Measurements from ENCODE around the gene PGBD5.

PGBD5 gene

GRCh38 chr1:230355128-230355527 lies 71.0 kb downstream of the PGBD5 start:
- Histone ChIP-seq H3K4me3 (ENCODE audit: low read length in 2 of 2) (no peak overlapping the region), H3K9me3 (ENCODE audit: control insufficient read depth in 2 of 2, low read length in 2 of 2) (no peaks in the 10 kb centered on the region), H3K36me3 (ENCODE audit: control insufficient read depth in 2 of 2, insufficient read depth in 2 of 2, low read length in 2 of 2) (no peaks in the 10 kb centered on the region), H3K9ac (ENCODE audit: low read depth in 1 of 2, low read length in 2 of 2) (no peak overlapping the region), H3K4me1 (ENCODE audit: control insufficient read depth in 2 of 2, insufficient read depth in 2 of 2, low read length in 2 of 2) (no peaks in the 10 kb centered on the region), H3K27me3 (ENCODE audit: control insufficient read depth in 2 of 2, insufficient read depth in 2 of 2, low read length in 2 of 2) (no peaks in the 10 kb centered on the region), H3K27ac (ENCODE audit: low read depth in 2 of 2, low read length in 2 of 2) (no peak overlapping the region)

- no peak overlapping the region for H3K4me3 ChIP-seq (ENCODE audit: low read length in 2 of 2)
- H3K4me1 ChIP-seq (ENCODE audit: control insufficient read depth in 2 of 2, insufficient read depth in 2 of 2, low read length in 2 of 2) = no peaks in the 10 kb centered on the region
- H3K27me3 ChIP-seq (ENCODE audit: control insufficient read depth in 2 of 2, insufficient read depth in 2 of 2, low read length in 2 of 2) = no peaks in the 10 kb centered on the region
- no peaks in the 10 kb centered on the region for H3K9me3 ChIP-seq (ENCODE audit: control insufficient read depth in 2 of 2, low read length in 2 of 2)
- no peaks in the 10 kb centered on the region for H3K36me3 ChIP-seq (ENCODE audit: control insufficient read depth in 2 of 2, insufficient read depth in 2 of 2, low read length in 2 of 2)
- H3K9ac ChIP-seq (ENCODE audit: low read depth in 1 of 2, low read length in 2 of 2) = no peak overlapping the region
- H3K27ac ChIP-seq (ENCODE audit: low read depth in 2 of 2, low read length in 2 of 2) = no peak overlapping the region
These were observed 72.1 kb downstream of the PGBD5 start for GRCh38 chr1:230354005-230354404.

- Histone ChIP-seq H3K9me3 (ENCODE audit: control insufficient read depth in 2 of 2, low read length in 2 of 2) (no peaks in the 10 kb centered on the region), H3K9ac (ENCODE audit: low read depth in 1 of 2, low read length in 2 of 2) (no peak overlapping the region)
These were observed 73.6 kb downstream of the PGBD5 start for GRCh38 chr1:230352537-230352936.

GRCh38 chr1:230351983-230352382 lies 74.1 kb downstream of the PGBD5 start:
- no peaks in the 10 kb centered on the region for H3K4me1 ChIP-seq (ENCODE audit: control insufficient read depth in 2 of 2, insufficient read depth in 2 of 2, low read length in 2 of 2)
- no peak overlapping the region for H3K27ac ChIP-seq (ENCODE audit: low read depth in 2 of 2, low read length in 2 of 2)
- no peak overlapping the region for H3K4me3 ChIP-seq (ENCODE audit: low read length in 2 of 2)

More at GRCh38 chr1:230352537-230352936, 73.6 kb downstream of the PGBD5 start:
- Histone ChIP-seq H3K36me3 (ENCODE audit: control insufficient read depth in 2 of 2, insufficient read depth in 2 of 2, low read length in 2 of 2) (no peaks in the 10 kb centered on the region), H3K27me3 (ENCODE audit: control insufficient read depth in 2 of 2, insufficient read depth in 2 of 2, low read length in 2 of 2) (no peaks in the 10 kb centered on the region), H3K4me1 (ENCODE audit: control insufficient read depth in 2 of 2, insufficient read depth in 2 of 2, low read length in 2 of 2) (no peaks in the 10 kb centered on the region), H3K27ac (ENCODE audit: low read depth in 2 of 2, low read length in 2 of 2) (no peak overlapping the region), H3K4me3 (ENCODE audit: low read length in 2 of 2) (no peak overlapping the region)

GRCh38 chr1:230351514-230351913 lies 74.6 kb downstream of the PGBD5 start:
- H3K27ac ChIP-seq (ENCODE audit: low read depth in 2 of 2, low read length in 2 of 2) = no peak overlapping the region
- H3K27me3 ChIP-seq (ENCODE audit: control insufficient read depth in 2 of 2, insufficient read depth in 2 of 2, low read length in 2 of 2) = no peaks in the 10 kb centered on the region
- H3K4me3 ChIP-seq (ENCODE audit: low read length in 2 of 2) = no peak overlapping the region
- H3K36me3 ChIP-seq (ENCODE audit: control insufficient read depth in 2 of 2, insufficient read depth in 2 of 2, low read length in 2 of 2) = no peaks in the 10 kb centered on the region
- no peaks in the 10 kb centered on the region for H3K4me1 ChIP-seq (ENCODE audit: control insufficient read depth in 2 of 2, insufficient read depth in 2 of 2, low read length in 2 of 2)
- no peaks in the 10 kb centered on the region for H3K9me3 ChIP-seq (ENCODE audit: control insufficient read depth in 2 of 2, low read length in 2 of 2)
- no peak overlapping the region for H3K9ac ChIP-seq (ENCODE audit: low read depth in 1 of 2, low read length in 2 of 2)

More at GRCh38 chr1:230351983-230352382, 74.1 kb downstream of the PGBD5 start:
- no peaks in the 10 kb centered on the region for H3K36me3 ChIP-seq (ENCODE audit: control insufficient read depth in 2 of 2, insufficient read depth in 2 of 2, low read length in 2 of 2)
- no peak overlapping the region for H3K9ac ChIP-seq (ENCODE audit: low read depth in 1 of 2, low read length in 2 of 2)
- H3K27me3 ChIP-seq (ENCODE audit: control insufficient read depth in 2 of 2, insufficient read depth in 2 of 2, low read length in 2 of 2) = no peaks in the 10 kb centered on the region
- H3K9me3 ChIP-seq (ENCODE audit: control insufficient read depth in 2 of 2, low read length in 2 of 2) = no peaks in the 10 kb centered on the region

GRCh38 chr1:230350208-230350921 lies 75.8 kb downstream of the PGBD5 start:
- no peaks in the 10 kb centered on the region for H3K9me3 ChIP-seq (ENCODE audit: control insufficient read depth in 2 of 2, low read length in 2 of 2)
- H3K9ac ChIP-seq (ENCODE audit: low read depth in 1 of 2, low read length in 2 of 2) = no peak overlapping the region
- H3K27ac ChIP-seq (ENCODE audit: low read depth in 2 of 2, low read length in 2 of 2) = no peak overlapping the region
- H3K36me3 ChIP-seq (ENCODE audit: control insufficient read depth in 2 of 2, insufficient read depth in 2 of 2, low read length in 2 of 2) = no peaks in the 10 kb centered on the region
- H3K4me1 ChIP-seq (ENCODE audit: control insufficient read depth in 2 of 2, insufficient read depth in 2 of 2, low read length in 2 of 2) = no peaks in the 10 kb centered on the region
- no peaks in the 10 kb centered on the region for H3K27me3 ChIP-seq (ENCODE audit: control insufficient read depth in 2 of 2, insufficient read depth in 2 of 2, low read length in 2 of 2)
- H3K4me3 ChIP-seq (ENCODE audit: low read length in 2 of 2) = no peak overlapping the region

- Histone ChIP-seq H3K4me1 (ENCODE audit: control insufficient read depth in 2 of 2, insufficient read depth in 2 of 2, low read length in 2 of 2) (no peaks in the 10 kb centered on the region), H3K9me3 (ENCODE audit: control insufficient read depth in 2 of 2, low read length in 2 of 2) (no peaks in the 10 kb centered on the region), H3K9ac (ENCODE audit: low read depth in 1 of 2, low read length in 2 of 2) (no peak overlapping the region), H3K36me3 (ENCODE audit: control insufficient read depth in 2 of 2, insufficient read depth in 2 of 2, low read length in 2 of 2) (no peaks in the 10 kb centered on the region), H3K27me3 (ENCODE audit: control insufficient read depth in 2 of 2, insufficient read depth in 2 of 2, low read length in 2 of 2) (no peaks in the 10 kb centered on the region), H3K4me3 (ENCODE audit: low read length in 2 of 2) (no peak overlapping the region), H3K27ac (ENCODE audit: low read depth in 2 of 2, low read length in 2 of 2) (no peak overlapping the region)
These were observed 77.1 kb downstream of the PGBD5 start for GRCh38 chr1:230349020-230349393.

GRCh38 chr1:230348386-230349019 lies 77.6 kb downstream of the PGBD5 start:
- no peaks in the 10 kb centered on the region for H3K9me3 ChIP-seq (ENCODE audit: control insufficient read depth in 2 of 2, low read length in 2 of 2)
- no peaks in the 10 kb centered on the region for H3K36me3 ChIP-seq (ENCODE audit: control insufficient read depth in 2 of 2, insufficient read depth in 2 of 2, low read length in 2 of 2)
- no peaks in the 10 kb centered on the region for H3K4me1 ChIP-seq (ENCODE audit: control insufficient read depth in 2 of 2, insufficient read depth in 2 of 2, low read length in 2 of 2)
- no peaks in the 10 kb centered on the region for H3K27me3 ChIP-seq (ENCODE audit: control insufficient read depth in 2 of 2, insufficient read depth in 2 of 2, low read length in 2 of 2)
- H3K27ac ChIP-seq (ENCODE audit: low read depth in 2 of 2, low read length in 2 of 2) = no peak overlapping the region
- no peak overlapping the region for H3K9ac ChIP-seq (ENCODE audit: low read depth in 1 of 2, low read length in 2 of 2)
- H3K4me3 ChIP-seq (ENCODE audit: low read length in 2 of 2) = no peak overlapping the region

- no peak overlapping the region for H3K4me3 ChIP-seq (ENCODE audit: low read length in 2 of 2)
- H3K4me1 ChIP-seq (ENCODE audit: control insufficient read depth in 2 of 2, insufficient read depth in 2 of 2, low read length in 2 of 2) = no peaks in the 10 kb centered on the region
- no peaks in the 10 kb centered on the region for H3K36me3 ChIP-seq (ENCODE audit: control insufficient read depth in 2 of 2, insufficient read depth in 2 of 2, low read length in 2 of 2)
- no peaks in the 10 kb centered on the region for H3K27me3 ChIP-seq (ENCODE audit: control insufficient read depth in 2 of 2, insufficient read depth in 2 of 2, low read length in 2 of 2)
- H3K9ac ChIP-seq (ENCODE audit: low read depth in 1 of 2, low read length in 2 of 2) = no peak overlapping the region
- no peaks in the 10 kb centered on the region for H3K9me3 ChIP-seq (ENCODE audit: control insufficient read depth in 2 of 2, low read length in 2 of 2)
- no peak overlapping the region for H3K27ac ChIP-seq (ENCODE audit: low read depth in 2 of 2, low read length in 2 of 2)
These were observed 78.2 kb downstream of the PGBD5 start for GRCh38 chr1:230347896-230348295.

GRCh38 chr1:230345139-230345885 lies 80.8 kb downstream of the PGBD5 start:
- H3K9ac ChIP-seq (ENCODE audit: low read depth in 1 of 2, low read length in 2 of 2) = no peak overlapping the region
- no peaks in the 10 kb centered on the region for H3K27me3 ChIP-seq (ENCODE audit: control insufficient read depth in 2 of 2, insufficient read depth in 2 of 2, low read length in 2 of 2)
- no peak overlapping the region for H3K27ac ChIP-seq (ENCODE audit: low read depth in 2 of 2, low read length in 2 of 2)
- no peaks in the 10 kb centered on the region for H3K36me3 ChIP-seq (ENCODE audit: control insufficient read depth in 2 of 2, insufficient read depth in 2 of 2, low read length in 2 of 2)
- H3K4me3 ChIP-seq (ENCODE audit: low read length in 2 of 2) = no peak overlapping the region
- H3K9me3 ChIP-seq (ENCODE audit: control insufficient read depth in 2 of 2, low read length in 2 of 2) = no peaks in the 10 kb centered on the region
- H3K4me1 ChIP-seq (ENCODE audit: control insufficient read depth in 2 of 2, insufficient read depth in 2 of 2, low read length in 2 of 2) = no peaks in the 10 kb centered on the region
